ENCODE data around the gene TTYH3. TPM values are rescaled to one million over a fixed set of nuclear protein-coding genes. Genes with fewer than 3 reads are reported as not detected.
"Not testable (repeated sequence)": the region's sequence is repeated elsewhere in the genome, so short reads cannot be mapped to it uniquely, and the experiment has no call there.

The TTYH3 gene
- total RNA-seq, 2 donors from 2014 or later = 14.3 to 17.9 TPM

DNA sequence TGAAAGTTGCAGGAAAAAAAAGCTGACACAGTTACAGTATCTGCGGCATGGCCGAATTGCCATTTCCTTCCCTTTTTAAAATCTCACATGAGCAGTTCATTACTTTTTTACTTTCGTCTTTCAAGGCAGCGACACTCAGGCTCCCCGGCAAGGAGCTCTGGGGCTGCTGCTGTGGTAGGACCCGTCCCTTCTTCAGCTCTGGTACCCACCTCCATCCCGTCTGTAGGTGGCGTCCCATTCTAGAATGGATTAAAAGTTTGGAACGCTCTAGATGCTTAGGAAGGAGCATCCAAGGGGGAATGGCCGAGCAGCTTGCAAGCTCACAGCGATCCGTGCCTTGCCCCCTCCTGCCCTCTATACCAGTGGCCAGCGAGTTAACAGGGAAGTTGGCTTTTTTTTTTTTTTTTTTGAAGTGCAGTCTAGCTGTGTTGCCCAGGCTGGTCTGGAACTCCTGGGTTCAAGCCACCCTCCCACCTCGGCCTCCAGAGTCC, 22.8 kb upstream of the TTYH3 start:
- ATAC-seq (replicated peaks) = peak; percentile 52
- H3K4me1 Mint-ChIP-seq = no peaks in the 10 kb centered on the region
- H3K27me3 Mint-ChIP-seq = no peaks in the 10 kb centered on the region
- no peaks in the 10 kb centered on the region for H3K9me3 Mint-ChIP-seq
- H3K36me3 Mint-ChIP-seq (ENCODE audit: low read depth) = no peaks in the 10 kb centered on the region
- H3K4me3 Mint-ChIP-seq = no peak overlapping the region
- no peak overlapping the region for H3K27ac Mint-ChIP-seq

DNA sequence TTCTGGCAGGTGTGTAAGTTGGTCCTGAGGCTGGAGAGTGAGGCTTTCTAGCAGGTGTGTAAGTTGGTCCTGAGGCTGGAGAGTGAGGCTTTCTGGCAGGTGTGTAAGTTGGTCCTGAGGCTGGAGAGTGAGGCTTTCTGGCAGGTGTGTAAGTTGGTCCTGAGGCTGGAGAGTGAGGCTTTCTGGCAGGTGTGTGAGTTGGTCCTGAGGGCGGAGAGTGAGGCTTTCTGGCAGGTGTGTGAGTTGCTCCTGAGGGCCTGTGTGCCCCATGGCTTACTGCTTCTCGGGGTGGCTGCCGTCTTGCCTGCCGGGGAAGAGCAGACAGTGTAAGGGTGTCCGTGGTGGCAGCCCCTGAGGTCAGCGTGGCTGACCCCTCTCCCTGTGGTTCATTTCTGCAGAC, 22.1 kb upstream of the TTYH3 start:
- H3K27me3 Mint-ChIP-seq; H3K27ac Mint-ChIP-seq; H3K4me1 Mint-ChIP-seq; ATAC-seq (replicated peaks); H3K9me3 Mint-ChIP-seq; H3K4me3 Mint-ChIP-seq; H3K36me3 Mint-ChIP-seq (ENCODE audit: low read depth): not testable (repeated sequence)

- ATAC-seq (replicated peaks) = no peak
- no peaks in the 10 kb centered on the region for H3K9me3 Mint-ChIP-seq
- H3K4me1 Mint-ChIP-seq = no peaks in the 10 kb centered on the region
- H3K27ac Mint-ChIP-seq = peak overlapping the region; percentile 26
- no peaks in the 10 kb centered on the region for H3K27me3 Mint-ChIP-seq
- no peak overlapping the region for H3K4me3 Mint-ChIP-seq
- H3K36me3 Mint-ChIP-seq (ENCODE audit: low read depth) = no peaks in the 10 kb centered on the region
Measured at GRCh38 chr7:2610466-2610865, 21.3 kb upstream of the TTYH3 start.

DNA sequence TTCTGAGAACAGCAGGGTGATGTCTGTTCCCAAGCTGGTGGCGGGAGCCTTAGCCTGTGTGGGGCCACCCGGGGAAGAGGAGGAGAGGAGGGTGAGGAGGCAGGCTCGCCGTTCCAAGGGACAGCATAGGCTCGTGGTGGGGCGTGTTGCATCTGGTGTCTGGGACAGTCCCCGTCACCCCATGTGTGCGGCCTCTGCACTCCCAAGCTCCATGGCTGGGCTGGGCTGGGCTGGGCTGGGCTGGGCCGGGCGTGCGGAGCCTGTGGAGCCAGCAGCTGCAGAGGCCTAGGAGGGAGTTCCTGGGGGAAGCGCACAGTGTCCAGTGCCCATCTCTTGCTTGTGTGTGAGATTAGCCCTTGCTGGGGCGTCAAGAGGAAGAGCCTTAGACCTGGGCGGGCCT, 20.9 kb upstream of the TTYH3 start:
- Mint-ChIP-seq H3K27me3 (no peaks in the 10 kb centered on the region), H3K4me1 (no peaks in the 10 kb centered on the region), H3K9me3 (no peaks in the 10 kb centered on the region), H3K4me3 (no peak overlapping the region), H3K36me3 (ENCODE audit: low read depth) (no peaks in the 10 kb centered on the region), H3K27ac (peak overlapping the region; percentile 26)
- no peak for ATAC-seq (replicated peaks)

- ATAC-seq (replicated peaks) = no peak
- Mint-ChIP-seq H3K27ac (no peak overlapping the region), H3K4me3 (no peak overlapping the region), H3K9me3 (no peaks in the 10 kb centered on the region), H3K27me3 (no peaks in the 10 kb centered on the region), H3K4me1 (no peaks in the 10 kb centered on the region), H3K36me3 (ENCODE audit: low read depth) (no peaks in the 10 kb centered on the region)
Measured at GRCh38 chr7:2611401-2611800, 20.4 kb upstream of the TTYH3 start.

DNA sequence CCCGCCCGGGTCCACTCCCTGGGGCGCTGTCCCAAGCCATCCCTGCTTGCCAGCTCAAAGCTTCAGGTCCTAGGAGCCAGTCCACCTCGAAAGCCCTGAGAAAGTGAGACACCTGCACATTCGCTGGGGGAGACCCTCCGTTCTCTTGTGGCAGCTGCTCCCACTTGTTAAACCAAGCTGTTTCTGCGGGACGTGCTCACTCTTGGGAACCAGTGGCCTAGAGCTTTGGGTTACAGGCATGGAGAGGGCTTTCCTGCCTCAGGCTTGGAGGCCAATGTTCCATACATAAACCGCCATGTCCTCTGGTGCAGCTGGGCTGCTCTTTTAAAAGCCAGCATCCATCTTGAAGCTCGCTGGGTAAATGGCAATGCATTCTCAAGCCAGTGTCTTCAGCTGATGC, 19.9 kb upstream of the TTYH3 start:
- Mint-ChIP-seq H3K9me3 (no peaks in the 10 kb centered on the region), H3K4me3 (no peak overlapping the region), H3K27ac (no peak overlapping the region), H3K36me3 (ENCODE audit: low read depth) (no peaks in the 10 kb centered on the region), H3K27me3 (no peaks in the 10 kb centered on the region), H3K4me1 (no peaks in the 10 kb centered on the region)
- no peak for ATAC-seq (replicated peaks)

GRCh38 chr7:2612445-2613097, 19.2 kb upstream of the TTYH3 start:
- no peaks in the 10 kb centered on the region for H3K4me1 Mint-ChIP-seq
- peak; percentile 37 for ATAC-seq (replicated peaks)
- H3K9me3 Mint-ChIP-seq = no peaks in the 10 kb centered on the region
- no peak overlapping the region for H3K27ac Mint-ChIP-seq
- H3K27me3 Mint-ChIP-seq = no peaks in the 10 kb centered on the region
- no peaks in the 10 kb centered on the region for H3K36me3 Mint-ChIP-seq (ENCODE audit: low read depth)
- no peak overlapping the region for H3K4me3 Mint-ChIP-seq

GRCh38 chr7:2613098-2613930, 18.5 kb upstream of the TTYH3 start:
- Mint-ChIP-seq H3K27me3 (no peaks in the 10 kb centered on the region), H3K27ac (no peak overlapping the region), H3K9me3 (no peaks in the 10 kb centered on the region), H3K36me3 (ENCODE audit: low read depth) (no peaks in the 10 kb centered on the region), H3K4me3 (no peak overlapping the region), H3K4me1 (no peaks in the 10 kb centered on the region)
- ATAC-seq (replicated peaks) = no peak

DNA sequence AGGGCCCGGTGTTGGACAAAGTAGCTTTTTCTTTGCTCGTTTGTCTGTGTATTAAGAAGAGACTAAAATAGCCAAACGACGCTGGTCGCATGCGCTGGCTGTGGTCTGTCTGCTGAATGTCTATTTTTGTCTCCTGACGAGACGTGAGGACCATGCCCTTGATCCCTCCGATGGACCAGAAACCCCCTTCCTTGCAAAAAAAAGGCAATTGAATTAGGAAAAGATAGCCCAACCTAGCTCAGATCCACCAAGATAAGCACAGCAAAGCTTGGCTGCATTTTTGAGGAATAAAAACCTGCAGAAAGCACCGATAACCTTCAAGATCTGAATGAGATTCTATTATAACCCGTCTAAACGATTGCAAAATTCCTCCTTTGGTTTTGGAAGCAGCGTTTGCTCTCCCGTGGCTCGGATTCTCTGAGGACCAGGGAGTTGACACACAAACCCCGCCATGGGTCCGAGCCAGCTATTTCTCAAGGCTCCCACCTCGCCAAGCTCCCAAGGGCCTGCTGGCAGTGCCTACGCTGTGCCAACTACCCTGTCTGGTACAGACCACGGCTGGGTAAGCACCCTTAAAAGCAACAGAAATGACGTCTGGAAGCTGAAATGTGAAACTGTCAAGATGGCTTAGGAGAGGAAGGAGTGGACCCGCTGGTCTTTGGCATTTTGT, 17.7 kb upstream of the TTYH3 start:
- H3K4me1 Mint-ChIP-seq = no peaks in the 10 kb centered on the region
- ATAC-seq (replicated peaks) = no peak
- H3K27ac Mint-ChIP-seq = no peak overlapping the region
- H3K4me3 Mint-ChIP-seq = no peak overlapping the region
- no peaks in the 10 kb centered on the region for H3K36me3 Mint-ChIP-seq (ENCODE audit: low read depth)
- no peaks in the 10 kb centered on the region for H3K9me3 Mint-ChIP-seq
- H3K27me3 Mint-ChIP-seq = no peaks in the 10 kb centered on the region

GRCh38 chr7:2614631-2615330, 17.0 kb upstream of the TTYH3 start:
- no peak for ATAC-seq (replicated peaks)
- Mint-ChIP-seq H3K27ac (no peak overlapping the region), H3K27me3 (no peaks in the 10 kb centered on the region), H3K36me3 (ENCODE audit: low read depth) (no peaks in the 10 kb centered on the region), H3K9me3 (no peaks in the 10 kb centered on the region), H3K4me1 (no peaks in the 10 kb centered on the region), H3K4me3 (no peak overlapping the region)

DNA sequence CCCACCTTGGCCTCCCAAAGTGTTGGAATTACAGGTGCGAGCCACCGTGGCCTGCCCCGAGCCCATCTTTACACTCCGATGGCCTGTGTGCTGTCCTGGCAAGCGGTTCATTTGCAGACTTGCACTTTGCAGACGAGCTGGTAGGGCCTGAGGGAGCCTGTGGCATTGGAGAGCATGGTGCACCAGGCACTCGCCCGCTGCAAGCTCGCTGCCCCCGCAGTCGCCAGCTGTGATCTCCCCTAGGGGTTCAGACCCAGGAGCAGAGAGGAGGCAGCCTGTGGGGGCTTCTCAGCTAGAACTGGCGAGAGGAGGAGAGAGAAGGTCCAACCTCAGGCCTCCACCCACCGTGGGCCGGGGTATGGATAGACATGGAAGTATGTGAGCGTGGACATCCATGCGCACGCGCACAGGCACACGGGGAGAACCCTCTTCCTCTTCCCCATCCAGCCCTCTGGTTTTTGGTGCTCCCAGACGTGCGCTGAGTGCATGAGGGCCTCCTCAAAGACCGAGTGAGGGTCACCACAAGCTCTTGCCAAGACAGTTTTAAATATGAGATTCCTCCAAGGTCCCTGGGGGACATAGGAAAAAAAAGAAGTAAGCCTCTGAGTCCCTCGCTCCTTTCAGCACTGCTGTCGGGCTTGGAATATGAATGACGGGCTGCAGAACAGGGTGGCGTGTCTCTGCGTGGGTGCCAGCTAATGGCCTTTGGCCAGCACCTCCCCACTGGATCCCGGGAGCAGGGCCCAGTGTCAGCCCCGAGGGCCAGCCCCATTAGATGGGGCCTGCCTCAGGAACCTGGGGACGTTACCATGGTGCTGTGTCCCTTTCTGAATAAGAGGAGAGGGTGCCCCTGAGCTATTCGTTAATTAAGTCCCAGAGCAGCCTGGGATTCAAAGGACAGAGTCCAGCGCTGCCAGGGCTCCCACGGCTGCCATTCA, 15.1 kb upstream of the TTYH3 start:
- no peaks in the 10 kb centered on the region for H3K4me1 Mint-ChIP-seq
- no peaks in the 10 kb centered on the region for H3K9me3 Mint-ChIP-seq
- no peak for ATAC-seq (replicated peaks)
- no peak overlapping the region for H3K27ac Mint-ChIP-seq
- H3K4me3 Mint-ChIP-seq = no peak overlapping the region
- H3K36me3 Mint-ChIP-seq (ENCODE audit: low read depth) = no peaks in the 10 kb centered on the region
- H3K27me3 Mint-ChIP-seq = no peaks in the 10 kb centered on the region

DNA sequence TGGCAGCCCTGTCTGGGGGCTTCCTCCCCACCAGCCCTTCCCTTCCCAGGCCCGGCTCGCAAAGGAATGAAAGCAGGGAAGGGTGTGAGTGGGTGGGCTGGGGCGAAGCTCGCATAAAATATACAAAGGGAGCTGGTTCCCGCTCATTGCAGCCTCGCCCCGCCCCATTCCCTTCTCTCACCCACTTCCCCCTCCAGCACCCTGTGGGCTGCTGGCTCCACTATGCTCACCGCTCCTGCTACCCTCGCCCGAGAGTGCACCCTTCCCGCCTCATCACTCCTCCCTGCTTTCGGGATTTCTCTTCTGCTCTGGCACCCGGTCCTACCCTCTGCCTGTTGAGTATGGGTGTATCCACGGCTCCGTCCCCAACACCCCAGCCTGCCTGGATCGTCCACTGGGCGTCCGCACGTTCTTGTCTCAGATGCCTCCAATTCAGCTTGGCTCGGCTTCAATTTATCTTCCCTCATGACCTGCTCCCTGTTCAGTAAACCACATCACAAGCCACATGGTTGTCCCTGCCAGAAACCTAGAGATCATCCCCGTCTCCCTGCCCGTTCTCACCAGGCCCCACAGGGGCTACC, 14.4 kb upstream of the TTYH3 start:
- no peaks in the 10 kb centered on the region for H3K27me3 Mint-ChIP-seq
- H3K9me3 Mint-ChIP-seq = no peaks in the 10 kb centered on the region
- ATAC-seq (replicated peaks) = no peak
- H3K4me1 Mint-ChIP-seq = no peaks in the 10 kb centered on the region
- no peaks in the 10 kb centered on the region for H3K36me3 Mint-ChIP-seq (ENCODE audit: low read depth)
- H3K4me3 Mint-ChIP-seq = no peak overlapping the region
- no peak overlapping the region for H3K27ac Mint-ChIP-seq

- no peak overlapping the region for H3K4me3 Mint-ChIP-seq
- ATAC-seq (replicated peaks) = no peak
- no peaks in the 10 kb centered on the region for H3K9me3 Mint-ChIP-seq
- no peak overlapping the region for H3K27ac Mint-ChIP-seq
- H3K4me1 Mint-ChIP-seq = no peaks in the 10 kb centered on the region
- H3K27me3 Mint-ChIP-seq = no peaks in the 10 kb centered on the region
- no peaks in the 10 kb centered on the region for H3K36me3 Mint-ChIP-seq (ENCODE audit: low read depth)
Measured at GRCh38 chr7:2619116-2619515, 12.7 kb upstream of the TTYH3 start.
